Measurements from ENCODE around the gene SREK1. TPM values are rescaled to one million over a fixed set of nuclear protein-coding genes. Genes with fewer than 3 reads are reported as not detected.

The SREK1 gene
- total and polyA plus RNA-seq, 3 donors from 2014 or later, result 28.4 to 139 (median 108) TPM

GRCh38 chr5:66144834-66145390 lies 812 bp downstream of the SREK1 start:
- WGBS, 2 donors, result 1% methylated on average over 18 to 22 of the region's 22 CpGs
- intact Hi-C loops (cut with DNase I; ENCODE audit: low total_unique reads), result loop anchor here (10.0 kb wide), 1 partner anchor 220 kb away; the partner anchor contains the start of gene ERBIN
- Histone ChIP-seq H3K27ac (peak overlapping the region; percentile 96 to 99), H3K27me3 (no peaks in the 10 kb centered on the region), H3K36me3 (ENCODE audit: low read depth, missing control alignments) (no peaks in the 10 kb centered on the region), H3K4me3 (peak overlapping the region; percentile 80 to 87), H3K4me1 (peaks cover 13% of the 10 kb centered on the region), H3K9me3 (no peaks in the 10 kb centered on the region)
- DNase-seq, result no peak
- TF ChIP-seq CTCF (IDR thresholded peaks at IDR 0.05) (no peak), POLR2A (IDR thresholded peaks at IDR 0.05) (no peak)

- 18 to 23% methylated on average over 8 of the region's 8 CpGs for WGBS, 2 donors
- no peak for TF ChIP-seq POLR2A (IDR thresholded peaks at IDR 0.05)
- no peak for TF ChIP-seq CTCF (IDR thresholded peaks at IDR 0.05)
These were observed 1.6 kb downstream of the SREK1 start for GRCh38 chr5:66145737-66146136.

GRCh38 chr5:66149950-66150349 lies 5.8 kb downstream of the SREK1 start:
- WGBS, 2 donors, result 75 to 91% methylated on average over 3 of the region's 3 CpGs
- H3K9me3 ChIP-seq, result no peaks in the 10 kb centered on the region
- H3K4me3 ChIP-seq, result no peak overlapping the region
- intact Hi-C loops (cut with DNase I; ENCODE audit: low total_unique reads), result loop anchor here (10.0 kb wide), 1 partner anchor 225 kb away; the partner anchor contains the start of gene ERBIN
- H3K27me3 ChIP-seq, result no peaks in the 10 kb centered on the region
- no peak for TF ChIP-seq CTCF (IDR thresholded peaks at IDR 0.05)
- TF ChIP-seq POLR2A (IDR thresholded peaks at IDR 0.05), result no peak
- H3K4me1 ChIP-seq, result peaks cover 13% of the 10 kb centered on the region
- no peak for DNase-seq
- H3K36me3 ChIP-seq (ENCODE audit: low read depth, missing control alignments), result no peaks in the 10 kb centered on the region
- no peak overlapping the region for H3K27ac ChIP-seq

More at GRCh38 chr5:66145737-66146136, 1.6 kb downstream of the SREK1 start:
- no peaks in the 10 kb centered on the region for H3K36me3 ChIP-seq (ENCODE audit: low read depth, missing control alignments)
- intact Hi-C loops (cut with DNase I; ENCODE audit: low total_unique reads), result loop anchor here (10.0 kb wide), 1 partner anchor 221 kb away; the partner anchor contains the start of gene ERBIN
- DNase-seq, result no peak
- H3K27me3 ChIP-seq, result no peaks in the 10 kb centered on the region
- H3K9me3 ChIP-seq, result no peaks in the 10 kb centered on the region
- peak overlapping the region; percentile 80 to 87 for H3K4me3 ChIP-seq
- peak overlapping the region in 1 of 2 donors; percentile 99 for H3K27ac ChIP-seq
- H3K4me1 ChIP-seq, result peaks cover 13% of the 10 kb centered on the region

GRCh38 chr5:66151030-66151429 lies 6.9 kb downstream of the SREK1 start:
- Histone ChIP-seq H3K27me3 (no peaks in the 10 kb centered on the region), H3K36me3 (ENCODE audit: low read depth, missing control alignments) (no peaks in the 10 kb centered on the region), H3K4me3 (no peak overlapping the region), H3K27ac (no peak overlapping the region), H3K9me3 (no peaks in the 10 kb centered on the region), H3K4me1 (peaks cover 13% of the 10 kb centered on the region)
- no peak for DNase-seq
- TF ChIP-seq POLR2A (IDR thresholded peaks at IDR 0.05) (no peak), CTCF (IDR thresholded peaks at IDR 0.05) (no peak)
- WGBS, 2 donors, result 85 to 86% methylated on average over 2 of the region's 2 CpGs
- intact Hi-C loops (cut with DNase I; ENCODE audit: low total_unique reads), result no loop called here

GRCh38 chr5:66151491-66151890 lies 7.4 kb downstream of the SREK1 start:
- TF ChIP-seq CTCF (IDR thresholded peaks at IDR 0.05) (no peak), POLR2A (IDR thresholded peaks at IDR 0.05) (no peak)
- intact Hi-C loops (cut with DNase I; ENCODE audit: low total_unique reads), result no loop called here
- Histone ChIP-seq H3K4me1 (peaks cover 10% of the 10 kb centered on the region), H3K4me3 (no peak overlapping the region), H3K9me3 (no peaks in the 10 kb centered on the region), H3K36me3 (ENCODE audit: low read depth, missing control alignments) (no peaks in the 10 kb centered on the region), H3K27ac (no peak overlapping the region), H3K27me3 (no peaks in the 10 kb centered on the region)
- WGBS, 2 donors, result 80 to 100% methylated on average over 1 of the region's 1 CpG
- no peak for DNase-seq

All from testis (tissue), 3 donors.